SU-DHL-6 (cell line): ENCODE data around the gene APOH.

Source experiments
- H2AFZ ChIP-seq: fragments of 200-600 bp; sonication (generic); 2 replicates; pipeline ENCODE4 v1.6.1; 2014; ENCODE audit warnings: low read depth, mild to moderate bottlenecking, moderate library complexity, mixed read lengths, antibody characterized with exemption, low read length; ENCODE audit not compliant: severe bottlenecking
- H3F3A ChIP-seq: fragments of 200-600 bp; shearing (Covaris generic); 2 replicates; pipeline ENCODE4 v1.6.0; 2016; ENCODE audit warnings: antibody characterized with exemption, mild to moderate bottlenecking; ENCODE audit not compliant: insufficient read depth
- H3K27ac ChIP-seq: fragments of 200-600 bp; sonication (generic); 2 replicates; pipeline ENCODE4 v1.5.1; 2016; ENCODE audit warnings: low read depth, mild to moderate bottlenecking, low read length, moderate library complexity, mixed read lengths
- H3K27me3 ChIP-seq: fragments of 200-600 bp; sonication (generic), shearing (Covaris generic); 2 replicates; pipeline ENCODE4 v1.6.0; 2014; ENCODE audit warnings: mild to moderate bottlenecking, low read length
- H3K36me3 ChIP-seq: fragments of 200-600 bp; sonication (generic); 2 replicates; pipeline ENCODE4 v1.6.1; 2014; ENCODE audit warnings: mild to moderate bottlenecking, low read length, mixed read lengths
- H3K4me2 ChIP-seq: fragments of 300-600, 200-600 bp; shearing (Covaris generic), sonication (generic); 2 replicates; pipeline ENCODE4 v1.6.0; 2014; ENCODE audit warnings: low read length, low read depth, mild to moderate bottlenecking; ENCODE audit not compliant: poor library complexity, severe bottlenecking
- H3K4me3 ChIP-seq: fragments of 200-600 bp; sonication (generic); 2 replicates; pipeline ENCODE4 v1.5.1; 2014; ENCODE audit warnings: antibody characterized with exemption, low read length, mild to moderate bottlenecking, mixed read lengths; ENCODE audit not compliant: insufficient read depth, poor library complexity, severe bottlenecking
- H3K79me2 ChIP-seq: fragments of 200-600 bp; sonication (generic); 2 replicates; pipeline ENCODE4 v1.6.1; 2014; ENCODE audit warnings: mild to moderate bottlenecking, low read length, moderate library complexity; ENCODE audit not compliant: insufficient read depth
- H3K9ac ChIP-seq: fragments of 200-600 bp; sonication (generic); 2 replicates; pipeline ENCODE4 v1.7.0; 2014; ENCODE audit warnings: mild to moderate bottlenecking, low read length
- H3K9me2 ChIP-seq: fragments of 200-600 bp; sonication (generic); replicated peaks from 2 replicates; pipeline ENCODE4 v1.6.1; 2014; ENCODE audit warnings: low read length; ENCODE audit not compliant: insufficient read depth
- H3K9me3 ChIP-seq: fragments of 200-600 bp; sonication (generic); 2 replicates; pipeline ENCODE4 v1.6.1; 2014; ENCODE audit warnings: low read length, mixed read lengths; ENCODE audit not compliant: insufficient read depth
- H4K20me1 ChIP-seq: fragments of 200-600 bp; sonication (generic); 2 replicates; pipeline ENCODE4 v1.6.1; 2014; ENCODE audit warnings: low read depth, mild to moderate bottlenecking, antibody characterized with exemption, low read length, moderate library complexity, mixed read lengths
- EZH2phosphoT487 ChIP-seq: fragments of 200-600 bp; sonication (generic), shearing (Covaris generic); conservative IDR thresholded peaks from 2 replicates; pipeline ENCODE4 v1.6.1; 2018; ENCODE audit warnings: mild to moderate bottlenecking, antibody characterized with exemption, low read length, moderate library complexity, mixed read lengths
- TF ChIP-seq, protein P1 (sequence below): fragments of 200-600 bp; sonication (generic); IDR thresholded peaks from one replicate; pipeline ENCODE4 v1.5.1; 2017; ENCODE audit warnings: antibody characterized with exemption, mild to moderate bottlenecking, low read length, moderate library complexity; ENCODE audit not compliant: insufficient read depth, poor library complexity, severe bottlenecking

Gene APOH

GRCh38 chr17:66211047-66211810 is 18.0 kb downstream of the APOH start:
- no peaks in the 10 kb centered on the region for H3K9me3 ChIP-seq
- H4K20me1 ChIP-seq, result no peaks in the 10 kb centered on the region
- H3F3A ChIP-seq, result no peaks in the 10 kb centered on the region
- no peak overlapping the region for H3K27ac ChIP-seq
- H3K27me3 ChIP-seq, result no peaks in the 10 kb centered on the region
- H3K36me3 ChIP-seq, result no peaks in the 10 kb centered on the region
- H3K4me3 ChIP-seq, result no peak overlapping the region
- no peaks in the 10 kb centered on the region for H3K79me2 ChIP-seq
- H2AFZ ChIP-seq, result no peak overlapping the region
- H3K9me2 ChIP-seq, result no peaks in the 10 kb centered on the region
- TF ChIP-seq, protein P1, sequence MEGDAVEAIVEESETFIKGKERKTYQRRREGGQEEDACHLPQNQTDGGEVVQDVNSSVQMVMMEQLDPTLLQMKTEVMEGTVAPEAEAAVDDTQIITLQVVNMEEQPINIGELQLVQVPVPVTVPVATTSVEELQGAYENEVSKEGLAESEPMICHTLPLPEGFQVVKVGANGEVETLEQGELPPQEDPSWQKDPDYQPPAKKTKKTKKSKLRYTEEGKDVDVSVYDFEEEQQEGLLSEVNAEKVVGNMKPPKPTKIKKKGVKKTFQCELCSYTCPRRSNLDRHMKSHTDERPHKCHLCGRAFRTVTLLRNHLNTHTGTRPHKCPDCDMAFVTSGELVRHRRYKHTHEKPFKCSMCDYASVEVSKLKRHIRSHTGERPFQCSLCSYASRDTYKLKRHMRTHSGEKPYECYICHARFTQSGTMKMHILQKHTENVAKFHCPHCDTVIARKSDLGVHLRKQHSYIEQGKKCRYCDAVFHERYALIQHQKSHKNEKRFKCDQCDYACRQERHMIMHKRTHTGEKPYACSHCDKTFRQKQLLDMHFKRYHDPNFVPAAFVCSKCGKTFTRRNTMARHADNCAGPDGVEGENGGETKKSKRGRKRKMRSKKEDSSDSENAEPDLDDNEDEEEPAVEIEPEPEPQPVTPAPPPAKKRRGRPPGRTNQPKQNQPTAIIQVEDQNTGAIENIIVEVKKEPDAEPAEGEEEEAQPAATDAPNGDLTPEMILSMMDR, result no peak
- TF ChIP-seq EZH2phosphoT487, result no peak
- no peak overlapping the region for H3K4me2 ChIP-seq
- no peak overlapping the region for H3K9ac ChIP-seq

- no peak overlapping the region for H2AFZ ChIP-seq
- no peak for TF ChIP-seq EZH2phosphoT487
- TF ChIP-seq, protein P1, result no peak
Observed at GRCh38 chr17:66210208-66210574, 19.0 kb downstream of the APOH start.

DNA sequence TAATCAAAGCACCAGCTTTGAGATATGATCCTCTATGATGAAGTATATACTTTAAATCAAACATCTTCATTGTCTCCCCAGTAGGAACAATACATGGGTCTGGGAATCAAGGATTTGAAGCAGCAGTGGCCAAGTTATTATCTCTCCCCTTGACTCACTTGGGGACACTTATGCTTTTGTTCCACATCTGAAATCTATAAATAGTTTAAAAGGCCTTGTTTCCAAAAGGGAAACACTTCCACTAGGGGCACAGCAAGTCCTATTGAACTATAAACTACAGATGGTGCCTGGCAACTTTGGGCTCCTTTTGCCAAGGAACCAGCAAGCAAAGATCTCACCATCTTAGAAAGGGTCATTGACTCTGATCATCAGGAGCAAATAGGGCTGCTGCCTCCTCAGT is 21.3 kb downstream of the APOH start:
- no peak overlapping the region for H2AFZ ChIP-seq
- no peaks in the 10 kb centered on the region for H3K36me3 ChIP-seq
- no peaks in the 10 kb centered on the region for H3K27me3 ChIP-seq
- no peaks in the 10 kb centered on the region for H3K9me2 ChIP-seq
- H3K4me2 ChIP-seq, result no peak overlapping the region
- H3K9me3 ChIP-seq, result no peaks in the 10 kb centered on the region
- TF ChIP-seq, protein P1, result no peak
- TF ChIP-seq EZH2phosphoT487, result no peak
- H3K79me2 ChIP-seq, result no peaks in the 10 kb centered on the region
- H3K4me3 ChIP-seq, result no peak overlapping the region
- no peak overlapping the region for H3K9ac ChIP-seq
- no peaks in the 10 kb centered on the region for H3F3A ChIP-seq
- H4K20me1 ChIP-seq, result no peaks in the 10 kb centered on the region
- no peak overlapping the region for H3K27ac ChIP-seq

More at GRCh38 chr17:66210208-66210574, 19.0 kb downstream of the APOH start:
- H3K9me2 ChIP-seq, result no peaks in the 10 kb centered on the region
- no peak overlapping the region for H3K27ac ChIP-seq
- no peaks in the 10 kb centered on the region for H3K36me3 ChIP-seq
- H3K4me3 ChIP-seq, result no peak overlapping the region
- no peaks in the 10 kb centered on the region for H4K20me1 ChIP-seq
- no peak overlapping the region for H3K9ac ChIP-seq
- no peak overlapping the region for H3K4me2 ChIP-seq
- no peaks in the 10 kb centered on the region for H3K9me3 ChIP-seq
- H3K27me3 ChIP-seq, result no peaks in the 10 kb centered on the region
- no peaks in the 10 kb centered on the region for H3K79me2 ChIP-seq
- no peaks in the 10 kb centered on the region for H3F3A ChIP-seq
